Uterus (tissue), 4 donors: ENCODE data around the gene TOPBP1. TPM values are rescaled to one million over a fixed set of nuclear protein-coding genes. Genes with fewer than 3 reads are reported as not detected.

Experiments used
- DNase-seq, 2 donors: peaks; one replicate each; pipeline ENCODE4 v3.0.0-alpha.2; 2019 to 2020
- H3K27ac ChIP-seq, 2 donors: fragments of 200-600 bp; sonication (generic); 1 replicate in 1 of 2; 2 replicates in 1 of 2; pipeline ENCODE4 v1.5.1; 2016 to 2018
- H3K27me3 ChIP-seq, 2 donors: fragments of 200-600 bp; sonication (generic); one replicate each; pipeline ENCODE4 v1.5.1; 2018 to 2019; ENCODE audit warnings: control low read depth in 1 of 2
- H3K36me3 ChIP-seq, 2 donors: fragments of 200-600 bp; sonication (generic); one replicate each; pipeline ENCODE4 v1.5.1; 2019; ENCODE audit warnings: control low read depth in 1 of 2
- H3K4me1 ChIP-seq, 2 donors: fragments of 200-600 bp; sonication (generic); one replicate each; pipeline ENCODE4 v1.5.1; 2018 to 2019; ENCODE audit warnings: control low read depth in 1 of 2
- H3K4me3 ChIP-seq, 2 donors: fragments of 200-600 bp; sonication (generic); 1 replicate in 1 of 2; 2 replicates in 1 of 2; pipeline ENCODE4 v1.5.1; 2018 to 2019; ENCODE audit warnings: mild to moderate bottlenecking in 1 of 2
- H3K9me3 ChIP-seq, 2 donors: fragments of 200-600 bp; sonication (generic); one replicate each; pipeline ENCODE4 v1.5.1; 2019; ENCODE audit warnings: control low read depth in 1 of 2
- POLR2A ChIP-seq, 2 donors: fragments of 450-650 bp; IDR thresholded peaks; one replicate each; pipeline ENCODE4 v1.6.1; 2016; ENCODE audit warnings: antibody characterized with exemption in 2 of 2, mild to moderate bottlenecking in 1 of 2, moderate library complexity in 1 of 2
- intact Hi-C: fragments of 100-400 bp; cut with DNase I; formaldehyde crosslinking; loops from one replicate; pipeline ENCODE4 v1.15.1; 2023; ENCODE audit warnings: low total_unique reads
- total RNA-seq, 4 donors: library from RNA; depleted of rRNA in 3 of 4; stranded (reverse); fragments of >200 nt in 3 of 4; gene quantifications; one replicate each; pipeline versions ENCODE4 v1.1.0 to v1.2.4, GENCODE V29; 2014 to 2023
- TF ChIP-seq, protein P1 (sequence below), 4 experiments: fragments of 200-600 bp in 2 of 4; fragments of 450-650 bp in 2 of 4; sonication (generic) in 2 of 4; IDR thresholded peaks; one replicate each; pipeline ENCODE4 v1.5.1; 2016 to 2019; ENCODE audit warnings: antibody characterized with exemption in 4 of 4, mild to moderate bottlenecking in 2 of 4, moderate library complexity in 1 of 4
- donor health status: DM: yes; HTN: yes; CAD: no.

TOPBP1 gene
- total RNA-seq, 4 donors from 2014 or later = 12.3 to 51.6 (median 20.5) TPM

DNA sequence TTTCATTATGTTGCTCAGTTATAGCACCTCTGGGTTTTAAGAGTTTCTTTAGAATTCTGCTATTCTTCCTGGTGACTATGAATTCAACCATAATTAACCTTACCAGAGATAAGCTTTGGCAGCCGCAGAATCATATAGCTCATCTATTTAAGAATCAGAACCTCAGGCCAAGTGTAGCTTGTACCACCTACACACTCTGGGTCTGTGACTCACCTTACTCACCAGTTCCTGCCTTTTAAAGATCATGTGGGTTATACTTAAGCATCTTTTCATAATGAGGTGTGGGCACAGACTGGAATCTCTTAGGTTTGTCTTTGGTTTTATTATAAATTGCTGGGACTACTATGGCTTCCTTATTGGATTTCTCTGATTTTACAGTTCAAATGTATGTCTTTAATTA lies 66.4 kb downstream of the TOPBP1 start:
- Histone ChIP-seq H3K9me3 (no peaks in the 10 kb centered on the region), H3K27ac (no peak overlapping the region), H3K36me3 (no peaks in the 10 kb centered on the region), H3K4me1 (peaks cover 0 to 3% of the 10 kb centered on the region in 2 donors), H3K4me3 (no peak overlapping the region), H3K27me3 (no peaks in the 10 kb centered on the region)
- TF ChIP-seq POLR2A (IDR thresholded peaks at IDR 0.05) = no peak
- TF ChIP-seq, protein P1, sequence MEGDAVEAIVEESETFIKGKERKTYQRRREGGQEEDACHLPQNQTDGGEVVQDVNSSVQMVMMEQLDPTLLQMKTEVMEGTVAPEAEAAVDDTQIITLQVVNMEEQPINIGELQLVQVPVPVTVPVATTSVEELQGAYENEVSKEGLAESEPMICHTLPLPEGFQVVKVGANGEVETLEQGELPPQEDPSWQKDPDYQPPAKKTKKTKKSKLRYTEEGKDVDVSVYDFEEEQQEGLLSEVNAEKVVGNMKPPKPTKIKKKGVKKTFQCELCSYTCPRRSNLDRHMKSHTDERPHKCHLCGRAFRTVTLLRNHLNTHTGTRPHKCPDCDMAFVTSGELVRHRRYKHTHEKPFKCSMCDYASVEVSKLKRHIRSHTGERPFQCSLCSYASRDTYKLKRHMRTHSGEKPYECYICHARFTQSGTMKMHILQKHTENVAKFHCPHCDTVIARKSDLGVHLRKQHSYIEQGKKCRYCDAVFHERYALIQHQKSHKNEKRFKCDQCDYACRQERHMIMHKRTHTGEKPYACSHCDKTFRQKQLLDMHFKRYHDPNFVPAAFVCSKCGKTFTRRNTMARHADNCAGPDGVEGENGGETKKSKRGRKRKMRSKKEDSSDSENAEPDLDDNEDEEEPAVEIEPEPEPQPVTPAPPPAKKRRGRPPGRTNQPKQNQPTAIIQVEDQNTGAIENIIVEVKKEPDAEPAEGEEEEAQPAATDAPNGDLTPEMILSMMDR (IDR thresholded peaks at IDR 0.05) = no peak
- intact Hi-C loops = no loop called here
- no peak for DNase-seq

DNA sequence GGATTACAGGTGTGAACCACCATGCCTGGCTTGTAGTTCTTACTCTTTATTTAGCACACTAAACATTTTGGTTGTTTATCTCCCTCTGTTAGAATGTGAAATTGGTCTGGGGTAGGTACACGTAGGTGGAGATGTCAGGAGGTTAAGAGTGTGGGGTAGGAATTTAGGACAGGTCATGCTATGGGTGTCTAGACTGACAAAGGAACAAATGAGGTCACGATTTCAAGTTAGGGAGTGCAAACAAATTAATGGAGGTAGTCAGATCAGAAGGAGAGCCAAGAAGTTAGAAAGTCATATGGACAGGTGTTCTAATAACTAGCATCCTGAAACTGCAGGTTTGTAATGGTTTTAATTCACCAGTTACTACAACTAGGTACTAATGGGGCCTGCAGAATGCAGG lies 68.5 kb downstream of the TOPBP1 start:
- Histone ChIP-seq H3K36me3 (no peaks in the 10 kb centered on the region), H3K9me3 (no peaks in the 10 kb centered on the region), H3K4me3 (no peak overlapping the region), H3K27me3 (no peaks in the 10 kb centered on the region), H3K27ac (no peak overlapping the region), H3K4me1 (peaks cover 0 to 3% of the 10 kb centered on the region in 2 donors)
- no peak for TF ChIP-seq POLR2A (IDR thresholded peaks at IDR 0.05)
- TF ChIP-seq, protein P1 (IDR thresholded peaks at IDR 0.05) = no peak
- no peak for DNase-seq
- intact Hi-C loops = no loop called here

DNA sequence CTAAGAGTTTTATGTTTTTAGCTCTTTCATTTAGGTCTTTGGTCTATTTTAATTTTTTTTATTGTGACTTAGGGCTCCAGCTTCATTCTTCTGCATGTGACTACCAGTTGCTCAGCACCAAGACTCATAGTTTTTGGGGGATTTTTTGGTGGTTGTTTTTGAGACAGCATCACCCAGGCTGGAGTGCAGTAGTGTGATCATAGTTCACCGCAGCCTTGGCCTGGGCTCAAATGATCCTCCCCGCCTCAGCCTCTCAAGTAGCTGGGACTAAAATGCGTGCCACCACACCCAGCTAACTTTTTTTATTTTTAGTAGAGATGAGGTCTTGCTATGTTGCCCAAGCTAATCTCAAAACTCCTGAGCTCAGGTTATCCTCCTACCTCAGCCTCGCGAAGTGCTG lies 68.9 kb downstream of the TOPBP1 start:
- TF ChIP-seq, protein P1 (IDR thresholded peaks at IDR 0.05) = no peak
- TF ChIP-seq POLR2A (IDR thresholded peaks at IDR 0.05) = no peak
- intact Hi-C loops = no loop called here
- Histone ChIP-seq H3K36me3 (no peaks in the 10 kb centered on the region), H3K27ac (no peak overlapping the region), H3K27me3 (no peaks in the 10 kb centered on the region), H3K4me1 (peaks cover 0 to 3% of the 10 kb centered on the region in 2 donors), H3K9me3 (no peaks in the 10 kb centered on the region), H3K4me3 (no peak overlapping the region)
- DNase-seq = no peak

DNA sequence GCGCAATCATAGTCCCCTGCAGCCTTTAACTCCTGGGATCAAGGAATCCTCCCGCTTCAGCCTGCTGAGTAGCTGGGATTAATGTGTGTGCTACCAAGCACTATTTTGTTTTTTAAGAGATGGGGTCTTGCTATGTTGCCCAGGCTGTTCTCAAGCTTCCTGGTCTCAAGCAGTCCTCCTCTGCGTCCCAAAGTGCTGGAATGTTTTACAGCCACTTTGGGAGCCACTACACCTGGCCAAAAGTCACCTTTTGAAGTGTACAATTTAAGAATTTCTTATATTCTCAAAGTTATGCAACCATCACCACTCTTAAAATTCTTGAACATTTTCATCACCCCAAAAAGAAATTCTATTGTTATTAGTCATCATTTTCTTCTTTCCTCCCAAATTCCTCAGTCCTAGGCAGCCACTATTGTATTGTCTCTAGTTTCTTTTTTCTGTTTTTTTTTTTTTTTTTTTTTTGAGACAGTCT lies 70.4 kb downstream of the TOPBP1 start:
- TF ChIP-seq, protein P1 (IDR thresholded peaks at IDR 0.05) = no peak
- TF ChIP-seq POLR2A (IDR thresholded peaks at IDR 0.05) = no peak
- DNase-seq = no peak
- intact Hi-C loops = no loop called here
- Histone ChIP-seq H3K4me1 (peaks cover 0 to 3% of the 10 kb centered on the region in 2 donors), H3K4me3 (no peak overlapping the region), H3K36me3 (no peaks in the 10 kb centered on the region), H3K27me3 (no peaks in the 10 kb centered on the region), H3K9me3 (no peaks in the 10 kb centered on the region), H3K27ac (no peak overlapping the region)

DNA sequence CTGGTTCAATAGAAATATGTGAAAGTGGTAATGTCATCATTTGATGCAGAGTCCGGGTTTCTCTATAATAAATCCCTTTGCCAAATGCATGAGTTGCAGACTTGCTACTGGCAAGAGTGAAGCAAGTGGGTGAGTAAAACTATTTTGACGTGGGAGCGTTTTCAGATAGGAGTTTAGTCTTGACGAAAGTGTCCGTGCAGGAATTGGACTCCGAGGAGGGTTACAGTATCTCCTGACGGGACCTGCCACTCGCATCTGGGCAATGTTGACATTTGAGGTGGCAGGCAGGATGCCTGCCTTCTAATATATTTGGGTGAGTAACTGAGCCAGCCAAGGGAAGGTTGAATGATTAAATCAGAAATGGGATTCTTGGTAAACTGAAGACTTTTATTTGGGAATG lies 72.2 kb downstream of the TOPBP1 start:
- no peak overlapping the region for H3K27ac ChIP-seq
- H3K36me3 ChIP-seq = no peaks in the 10 kb centered on the region
- DNase-seq = no peak
- no peak overlapping the region for H3K4me3 ChIP-seq
- intact Hi-C loops = no loop called here
- no peaks in the 10 kb centered on the region for H3K9me3 ChIP-seq
- TF ChIP-seq POLR2A (IDR thresholded peaks at IDR 0.05) = no peak
- TF ChIP-seq, protein P1 (IDR thresholded peaks at IDR 0.05) = no peak
- no peaks in the 10 kb centered on the region for H3K27me3 ChIP-seq
- H3K4me1 ChIP-seq = peaks cover 0 to 3% of the 10 kb centered on the region in 2 donors
